ENCODE results near the gene DNAJC18.
"Not testable (repeated sequence)": the region's sequence is repeated elsewhere in the genome, so short reads cannot be mapped to it uniquely, and the experiment has no call there.

Gene DNAJC18

GRCh38 chr5:139439013-139439903 lies at the start of gene DNAJC18:
Gene DNAJC18 (minus strand): TSS chr5:139439525. CDS start chr5:139439445, 80 bp downstream.
- DNase-seq (ENCODE audit: low spot score), result peak; percentile 80

GRCh38 chr5:139488260-139488659 lies 48.9 kb upstream of the DNAJC18 start:
- no peak for DNase-seq (ENCODE audit: low spot score)

- DNase-seq (ENCODE audit: low spot score), result no peak
Measured at GRCh38 chr5:139486201-139486600, 46.9 kb upstream of the DNAJC18 start.

- DNase-seq (ENCODE audit: low spot score), result not testable (repeated sequence)
Measured at GRCh38 chr5:139482890-139483208, 43.5 kb upstream of the DNAJC18 start.

- DNase-seq (ENCODE audit: low spot score), result no peak
Measured at GRCh38 chr5:139482050-139482889, 42.9 kb upstream of the DNAJC18 start, which contains the start of gene STING1. Gene STING1 (minus strand): TSS chr5:139482758. CDS start chr5:139481704, 1,054 bp downstream.

GRCh38 chr5:139481580-139482049 lies 42.3 kb upstream of the DNAJC18 start:
- no peak for DNase-seq (ENCODE audit: low spot score)

- no peak for DNase-seq (ENCODE audit: low spot score)
Measured at GRCh38 chr5:139481122-139481533, 41.8 kb upstream of the DNAJC18 start.

- not testable (repeated sequence) for DNase-seq (ENCODE audit: low spot score)
Measured at GRCh38 chr5:139479729-139480128, 40.4 kb upstream of the DNAJC18 start.

GRCh38 chr5:139478657-139479423 lies 39.5 kb upstream of the DNAJC18 start:
- not testable (repeated sequence) for DNase-seq (ENCODE audit: low spot score)

- no peak for DNase-seq (ENCODE audit: low spot score)
Measured at GRCh38 chr5:139475865-139476617, 36.7 kb upstream of the DNAJC18 start.

- no peak for DNase-seq (ENCODE audit: low spot score)
Measured at GRCh38 chr5:139474890-139475791, 35.8 kb upstream of the DNAJC18 start.

- DNase-seq (ENCODE audit: low spot score), result no peak
Measured at GRCh38 chr5:139473565-139473964, 34.2 kb upstream of the DNAJC18 start.

GRCh38 chr5:139473105-139473504 lies 33.8 kb upstream of the DNAJC18 start:
- no peak for DNase-seq (ENCODE audit: low spot score)

- DNase-seq (ENCODE audit: low spot score), result no peak
Measured at GRCh38 chr5:139472386-139473030, 33.2 kb upstream of the DNAJC18 start.

- no peak for DNase-seq (ENCODE audit: low spot score)
Measured at GRCh38 chr5:139470821-139471300, 31.5 kb upstream of the DNAJC18 start, which contains the start of gene SMIM33. Gene SMIM33 (plus strand): TSS chr5:139471004. CDS start chr5:139471122, 118 bp downstream.

GRCh38 chr5:139468421-139468931 lies 29.2 kb upstream of the DNAJC18 start:
- DNase-seq (ENCODE audit: low spot score), result no peak

- no peak for DNase-seq (ENCODE audit: low spot score)
Measured at GRCh38 chr5:139462586-139463276, 23.4 kb upstream of the DNAJC18 start, which contains the start of gene ECSCR. Gene ECSCR (minus strand): TSS chr5:139462743. CDS start chr5:139462670, 73 bp downstream.

GRCh38 chr5:139461698-139462097 lies 22.4 kb upstream of the DNAJC18 start:
- no peak for DNase-seq (ENCODE audit: low spot score)
